Small intestine (tissue), 7 donors: ENCODE measurements around the gene RBM14. TPM values are rescaled to one million over a fixed set of nuclear protein-coding genes. Genes with fewer than 3 reads are reported as not detected.
A peak's percentile ranks its signal among the peaks of the same experiment; 100 is the strongest.

Experiments
- DNase-seq, 2 donors: peaks; one replicate each; pipeline versions ENCODE4 v3.0.0 to v3.0.0-alpha.2; 2013
- FAIRE-seq: peaks from 2 replicates; lab custom pipeline; 2012; peaks lifted over from hg19 to GRCh38; lab: Jason Lieb, UNC
- H3K27ac ChIP-seq, 3 donors: one replicate each; pipeline ENCODE4 v1.5.1; 2013; ENCODE audit warnings: low read length in 2 of 3, mild to moderate bottlenecking in 2 of 3, control low read depth in 1 of 3, inconsistent platforms in 1 of 3, low read depth in 1 of 3, moderate library complexity in 1 of 3
- H3K27me3 ChIP-seq, 3 donors: one replicate each; pipeline ENCODE4 v1.6.1; 2013; ENCODE audit warnings: low read length in 3 of 3, inconsistent platforms in 1 of 3; ENCODE audit not compliant: control insufficient read depth in 3 of 3, insufficient read depth in 3 of 3
- H3K36me3 ChIP-seq, 3 donors: one replicate each; pipeline ENCODE4 v1.6.1; 2013; ENCODE audit warnings: low read length in 3 of 3, inconsistent platforms in 1 of 3, low read depth in 1 of 3, mild to moderate bottlenecking in 1 of 3, moderate library complexity in 1 of 3; ENCODE audit not compliant: control insufficient read depth in 3 of 3, insufficient read depth in 2 of 3
- H3K4me1 ChIP-seq, 3 donors: one replicate each; pipeline ENCODE4 v1.6.1; 2013; ENCODE audit warnings: low read length in 2 of 3, inconsistent platforms in 1 of 3, low read depth in 1 of 3, mild to moderate bottlenecking in 1 of 3, moderate library complexity in 1 of 3; ENCODE audit not compliant: control insufficient read depth in 3 of 3, insufficient read depth in 2 of 3
- H3K4me3 ChIP-seq, 3 donors: one replicate each; pipeline ENCODE4 v1.5.1; 2013; ENCODE audit warnings: low read length in 3 of 3, control low read depth in 1 of 3, inconsistent platforms in 1 of 3, low read depth in 1 of 3, mild to moderate bottlenecking in 1 of 3, moderate library complexity in 1 of 3
- H3K9me3 ChIP-seq, 2 donors: one replicate each; pipeline ENCODE4 v1.6.1; 2013; ENCODE audit warnings: low read depth in 1 of 2, low read length in 1 of 2; ENCODE audit not compliant: control insufficient read depth in 2 of 2, insufficient read depth in 1 of 2
- WGBS, 3 donors: extraction: QIAGEN DNeasy Blood & Tissue Kit; methylation state at CpG; one replicate each; pipeline ENCODE4 v1.1.7; 2013; 5-methylcytosine and 5-hydroxymethylcytosine counted together
- polyA plus RNA-seq, 4 donors: library from polyadenylated mRNA; stranded (reverse) in 3 of 4; unstranded in 1 of 4; fragments of 200-250 nt in 3 of 4; fragments of 120-200 nt in 1 of 4; gene quantifications; one replicate each; pipeline versions ENCODE4 v1.2.1 to v1.2.3, GENCODE V29; 2013
- donor health status: healthy with polysubstance abuse.
- donor health status: control.
- donor health status: control.
- donor health status: Bipolar disorder and iron deficiency.
- donor health status: healthy.

The RBM14 gene
- polyA plus RNA-seq, 4 donors: 17.0 to 63.4 (median 32.6) TPM

DNA sequence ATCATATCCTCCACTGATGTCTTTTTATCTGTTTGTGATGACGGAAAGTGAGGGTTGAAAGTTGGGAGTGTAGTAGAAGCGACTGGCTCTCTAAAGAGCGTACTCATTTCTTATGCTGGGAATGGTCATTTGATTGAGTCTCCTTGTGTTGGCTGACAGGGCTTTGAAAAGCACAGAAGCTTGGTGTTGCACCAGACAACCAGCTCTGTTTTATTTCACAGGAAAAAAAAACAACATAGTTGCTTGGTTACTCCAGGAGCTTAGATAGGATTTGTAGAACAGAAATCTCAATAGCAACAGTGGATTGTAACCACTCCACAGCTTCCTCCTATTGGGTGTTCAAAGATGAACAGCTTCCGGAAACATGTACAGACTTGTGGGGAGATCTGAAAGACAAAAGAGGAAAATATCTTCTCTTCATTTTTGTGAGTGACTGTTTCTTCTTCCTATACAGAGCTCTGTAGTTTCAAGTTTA lies 2.7 kb downstream of the RBM14 start:
- Histone ChIP-seq H3K27ac (peak overlapping the region; percentile 48 to 99 (median 51)), H3K4me1 (peaks cover 0 to 13% (median 9%) of the 10 kb centered on the region in 3 donors), H3K36me3 (peaks cover 0 to 24% (median under 1%) of the 10 kb centered on the region in 3 donors), H3K4me3 (peak overlapping the region in 2 of 3 donors; percentile 81 to 87), H3K27me3 (no peaks in the 10 kb centered on the region), H3K9me3 (no peaks in the 10 kb centered on the region)
- WGBS, 3 donors: 13 to 23% (median 16%) methylated on average over 4 of the region's 4 CpGs
- DNase-seq (peak; percentile 46 to 49), FAIRE-seq (no peak)

DNA sequence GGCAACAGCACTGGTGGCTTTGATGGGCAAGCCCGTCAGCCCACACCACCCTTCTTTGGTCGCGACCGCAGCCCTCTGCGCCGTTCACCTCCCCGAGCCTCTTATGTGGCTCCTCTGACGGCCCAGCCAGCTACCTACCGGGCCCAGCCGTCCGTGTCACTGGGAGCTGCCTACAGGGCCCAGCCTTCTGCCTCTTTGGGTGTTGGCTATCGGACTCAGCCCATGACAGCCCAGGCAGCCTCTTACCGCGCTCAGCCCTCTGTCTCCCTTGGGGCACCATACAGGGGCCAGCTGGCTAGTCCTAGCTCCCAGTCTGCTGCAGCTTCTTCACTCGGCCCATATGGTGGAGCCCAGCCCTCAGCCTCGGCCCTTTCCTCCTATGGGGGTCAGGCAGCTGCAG lies 8.0 kb downstream of the RBM14 start:
- no peak for DNase-seq
- no peak for FAIRE-seq
- Histone ChIP-seq H3K9me3 (no peaks in the 10 kb centered on the region), H3K4me3 (no peak overlapping the region), H3K36me3 (peaks cover 22 to 65% (median 30%) of the 10 kb centered on the region in 3 donors), H3K27ac (no peak overlapping the region), H3K4me1 (peaks cover 0 to 9% (median 0%) of the 10 kb centered on the region in 3 donors), H3K27me3 (no peaks in the 10 kb centered on the region)
- 82 to 86% (median 84%) methylated on average over 16 of the region's 16 CpGs for WGBS, 3 donors

GRCh38 chr11:66625041-66625751 lies 8.8 kb downstream of the RBM14 start:
- Histone ChIP-seq H3K27ac (no peak overlapping the region), H3K4me3 (no peak overlapping the region), H3K27me3 (no peaks in the 10 kb centered on the region), H3K36me3 (peaks cover 22 to 72% (median 33%) of the 10 kb centered on the region in 3 donors), H3K9me3 (no peaks in the 10 kb centered on the region), H3K4me1 (peaks cover 0 to 9% (median 0%) of the 10 kb centered on the region in 3 donors)
- FAIRE-seq: no peak
- DNase-seq: no peak
- 94 to 97% (median 95%) methylated on average over 21 to 26 of the region's 26 CpGs for WGBS, 3 donors

- Histone ChIP-seq H3K36me3 (peaks cover 22 to 72% (median 33%) of the 10 kb centered on the region in 3 donors), H3K27ac (no peak overlapping the region), H3K27me3 (no peaks in the 10 kb centered on the region), H3K4me1 (peaks cover 0 to 6% (median 0%) of the 10 kb centered on the region in 3 donors), H3K9me3 (no peaks in the 10 kb centered on the region), H3K4me3 (no peak overlapping the region)
- WGBS, 3 donors: 89 to 91% (median 90%) methylated on average over 9 of the region's 9 CpGs
- FAIRE-seq (no peak), DNase-seq (no peak)
These were observed 9.3 kb downstream of the RBM14 start for GRCh38 chr11:66625752-66626149.

DNA sequence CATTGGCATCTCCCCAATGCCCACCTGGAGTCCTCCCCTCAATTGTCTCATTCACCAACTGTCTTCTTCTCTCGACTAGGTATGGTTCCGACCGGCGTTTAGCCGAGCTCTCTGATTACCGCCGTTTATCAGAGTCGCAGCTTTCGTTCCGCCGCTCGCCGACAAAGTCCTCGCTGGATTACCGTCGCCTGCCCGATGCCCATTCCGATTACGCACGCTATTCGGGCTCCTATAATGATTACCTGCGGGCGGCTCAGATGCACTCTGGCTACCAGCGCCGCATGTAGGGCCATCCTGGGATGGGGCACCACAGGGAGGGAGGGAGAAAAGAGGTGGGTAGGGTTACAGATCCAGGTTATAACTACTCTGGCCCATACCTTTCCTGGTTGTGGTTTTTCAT lies 10.0 kb downstream of the RBM14 start:
- H3K4me3 ChIP-seq: no peak overlapping the region
- H3K9me3 ChIP-seq: no peaks in the 10 kb centered on the region
- peaks cover 22 to 71% (median 33%) of the 10 kb centered on the region in 3 donors for H3K36me3 ChIP-seq
- H3K4me1 ChIP-seq: peaks cover 0 to 6% (median 0%) of the 10 kb centered on the region in 3 donors
- H3K27me3 ChIP-seq: no peaks in the 10 kb centered on the region
- 93 to 96% (median 95%) methylated on average over 25 of the region's 25 CpGs for WGBS, 3 donors
- no peak for DNase-seq
- FAIRE-seq: no peak
- no peak overlapping the region for H3K27ac ChIP-seq

- 85 to 93% (median 92%) methylated on average over 7 of the region's 7 CpGs for WGBS, 3 donors
- peaks cover 22 to 73% (median 33%) of the 10 kb centered on the region in 3 donors for H3K36me3 ChIP-seq
- no peak for FAIRE-seq
These were observed 10.5 kb downstream of the RBM14 start for GRCh38 chr11:66626926-66627325.

GRCh38 chr11:66628061-66628603 lies 11.7 kb downstream of the RBM14 start:
- Histone ChIP-seq H3K9me3 (no peaks in the 10 kb centered on the region), H3K27me3 (no peaks in the 10 kb centered on the region), H3K4me1 (peaks cover 0 to 1% (median 0%) of the 10 kb centered on the region in 3 donors), H3K36me3 (peaks cover 22 to 73% (median 33%) of the 10 kb centered on the region in 3 donors), H3K27ac (no peak overlapping the region), H3K4me3 (no peak overlapping the region)
- FAIRE-seq: no peak
- WGBS, 3 donors: 89 to 91% (median 90%) methylated on average over 7 of the region's 7 CpGs
- no peak for DNase-seq

More at GRCh38 chr11:66626926-66627325, 10.5 kb downstream of the RBM14 start:
- DNase-seq: no peak
- H3K4me1 ChIP-seq: peaks cover 0 to 6% (median 0%) of the 10 kb centered on the region in 3 donors
- H3K4me3 ChIP-seq: no peak overlapping the region
- H3K9me3 ChIP-seq: no peaks in the 10 kb centered on the region
- H3K27me3 ChIP-seq: no peaks in the 10 kb centered on the region
- no peak overlapping the region for H3K27ac ChIP-seq

- H3K36me3 ChIP-seq: peaks cover 22 to 72% (median 30%) of the 10 kb centered on the region in 3 donors
- no peak overlapping the region for H3K27ac ChIP-seq
- no peak for DNase-seq
- no peaks in the 10 kb centered on the region for H3K27me3 ChIP-seq
- no peak for FAIRE-seq
- H3K9me3 ChIP-seq: no peaks in the 10 kb centered on the region
- no peak overlapping the region for H3K4me3 ChIP-seq
- 78 to 87% (median 82%) methylated on average over 2 of the region's 2 CpGs for WGBS, 3 donors
- no peaks in the 10 kb centered on the region for H3K4me1 ChIP-seq
These were observed 12.9 kb downstream of the RBM14 start for GRCh38 chr11:66629356-66629755.
